NCI-H69 (cell line): ENCODE results near the gene MCFD2.
"Not testable (repeated sequence)": the region's sequence is repeated elsewhere in the genome, so short reads cannot be mapped to it uniquely, and the experiment has no call there.

Experiments used
- DNase-seq: peaks from one replicate; lab custom pipeline; 2025; lab: John Stamatoyannopoulos, UW

Gene MCFD2

DNA sequence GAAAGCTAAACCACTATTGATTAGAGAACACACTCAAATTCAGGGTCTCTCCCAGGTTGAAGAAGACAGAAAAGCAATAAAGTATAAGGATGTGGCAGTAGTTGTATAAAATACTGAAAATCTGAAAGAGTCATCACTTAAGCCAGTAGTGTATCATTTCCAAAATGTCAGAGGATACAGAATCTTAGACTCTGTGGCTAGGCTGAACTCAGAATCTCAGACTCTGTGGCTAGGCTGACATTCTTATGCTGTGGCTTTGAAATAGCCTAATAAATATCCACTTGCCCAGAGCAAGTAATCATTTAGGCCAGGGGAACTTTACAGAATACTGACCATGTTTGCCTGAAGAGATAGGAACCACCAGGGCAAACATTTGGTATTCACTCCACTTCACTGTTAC, 13.1 kb downstream of the MCFD2 start:
- no peak for DNase-seq

- DNase-seq: no peak
These were observed 14.0 kb downstream of the MCFD2 start for GRCh38 chr2:46901611-46902010.

DNA sequence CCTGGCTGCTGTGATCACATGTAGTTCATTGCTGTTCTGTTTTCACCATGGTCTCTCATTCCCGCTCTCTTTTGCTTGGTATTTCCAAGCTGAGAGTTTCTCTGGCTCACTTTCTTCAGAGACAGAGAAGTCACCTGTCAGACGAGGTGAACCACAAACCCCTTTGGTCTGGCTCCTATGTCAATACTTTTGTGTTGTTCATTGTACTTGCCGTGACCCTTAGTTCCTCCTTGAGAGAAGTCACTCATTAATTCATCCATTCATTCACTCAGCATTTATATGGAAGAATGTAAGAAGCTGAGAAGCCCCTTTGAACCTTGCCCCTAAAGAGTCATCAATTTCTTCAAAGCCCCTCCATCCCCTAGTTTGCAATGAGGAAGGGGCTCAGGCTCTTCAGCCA, 15.2 kb downstream of the MCFD2 start:
- no peak for DNase-seq

DNA sequence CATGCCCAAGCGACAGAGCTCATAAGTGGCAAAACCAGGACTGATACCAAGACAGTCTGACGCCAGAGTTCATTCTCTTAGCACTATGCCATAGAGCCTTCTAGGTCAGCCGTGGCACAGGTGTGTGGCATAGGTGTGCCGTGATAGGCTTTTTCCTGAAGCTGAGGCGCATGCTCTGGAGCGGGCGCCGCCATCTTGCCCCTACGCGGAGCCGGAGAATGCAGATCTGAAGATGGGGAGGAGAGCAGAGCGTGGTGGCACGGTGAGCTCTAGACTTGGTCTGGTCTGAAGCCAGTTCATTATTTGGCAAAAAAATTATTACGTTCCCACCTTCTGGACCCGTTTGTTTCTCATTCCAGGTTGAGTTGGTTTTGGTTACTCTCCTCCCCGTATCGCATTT, 16.6 kb downstream of the MCFD2 start:
- DNase-seq: no peak

DNA sequence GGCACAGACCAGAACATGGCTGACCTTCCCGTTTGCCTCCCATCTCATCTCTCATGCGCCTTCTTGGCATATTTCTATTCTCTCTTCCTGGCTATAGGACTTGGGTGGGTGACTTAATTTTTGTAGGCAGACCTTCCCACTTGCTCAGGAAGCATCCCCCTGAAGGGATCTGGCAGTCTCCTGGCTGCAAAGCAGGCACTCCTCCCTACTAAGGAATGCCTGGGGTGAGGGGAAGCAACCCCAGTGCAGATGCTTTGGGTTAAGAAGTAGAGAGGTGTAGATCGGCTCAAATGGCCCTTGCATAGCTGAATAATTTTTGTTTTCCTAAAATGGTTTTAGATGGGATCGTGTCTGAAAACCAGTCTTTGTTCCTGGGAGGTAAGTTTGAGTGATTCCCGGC, 17.6 kb downstream of the MCFD2 start:
- no peak for DNase-seq

DNA sequence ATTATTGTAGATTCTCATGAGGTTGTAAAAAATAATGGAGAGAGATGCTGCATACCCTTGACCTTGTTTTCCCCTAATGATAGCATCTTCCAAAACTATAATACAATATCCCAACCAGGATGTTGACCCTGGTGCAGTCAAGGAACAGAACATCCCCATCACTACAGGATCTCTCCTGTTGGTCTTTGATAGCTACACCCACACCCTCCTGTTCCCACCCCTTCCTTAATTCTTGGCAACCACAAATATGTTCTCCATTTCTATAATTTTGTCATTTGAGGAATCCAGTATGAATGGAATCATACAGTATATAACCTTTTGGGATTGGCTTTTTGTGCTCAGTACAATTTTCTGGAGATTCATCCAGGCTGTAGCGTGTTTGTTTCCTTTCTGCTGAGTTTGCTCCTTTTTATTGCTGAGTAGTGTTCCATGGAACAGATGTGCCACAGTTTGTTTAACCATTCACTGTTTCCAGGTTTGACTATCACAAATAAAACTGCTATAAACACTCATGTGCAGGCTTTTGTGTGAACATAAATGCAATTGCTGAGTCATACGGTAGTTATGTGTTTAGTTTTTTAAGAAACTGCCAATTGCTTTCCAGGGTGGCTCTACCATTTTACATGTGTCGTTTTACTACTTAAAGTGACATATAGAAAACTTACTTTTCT, 22.2 kb downstream of the MCFD2 start:
- no peak for DNase-seq

DNA sequence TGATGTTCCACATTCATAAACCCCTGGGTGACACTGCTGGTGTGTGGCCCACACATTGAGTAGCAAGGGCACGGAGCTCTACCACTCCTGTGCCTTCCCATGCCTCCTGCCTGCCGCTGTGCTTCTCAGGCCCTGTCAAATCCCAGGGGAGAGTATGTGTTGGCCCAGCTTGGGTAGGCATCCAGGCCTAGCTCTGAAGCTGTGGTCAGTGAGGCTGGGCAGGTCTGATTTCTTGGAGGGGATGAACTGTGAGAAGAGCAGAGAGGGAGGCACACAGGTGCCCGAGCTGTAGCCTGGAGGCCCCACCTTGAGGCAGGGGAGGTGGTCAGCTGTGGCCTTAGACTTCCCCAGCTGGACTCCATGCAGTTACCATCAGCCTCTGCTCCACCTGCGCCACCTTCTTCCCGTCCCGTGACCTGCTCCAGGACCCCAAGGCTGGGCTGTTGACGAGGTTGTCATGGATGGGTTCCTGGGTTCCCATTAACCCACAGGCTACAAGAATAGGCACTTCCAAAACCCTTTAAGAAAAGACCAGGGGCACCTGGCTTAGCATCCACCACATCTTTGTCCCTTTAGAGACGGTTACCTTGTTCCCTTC, 23.6 kb downstream of the MCFD2 start:
- DNase-seq: no peak

DNA sequence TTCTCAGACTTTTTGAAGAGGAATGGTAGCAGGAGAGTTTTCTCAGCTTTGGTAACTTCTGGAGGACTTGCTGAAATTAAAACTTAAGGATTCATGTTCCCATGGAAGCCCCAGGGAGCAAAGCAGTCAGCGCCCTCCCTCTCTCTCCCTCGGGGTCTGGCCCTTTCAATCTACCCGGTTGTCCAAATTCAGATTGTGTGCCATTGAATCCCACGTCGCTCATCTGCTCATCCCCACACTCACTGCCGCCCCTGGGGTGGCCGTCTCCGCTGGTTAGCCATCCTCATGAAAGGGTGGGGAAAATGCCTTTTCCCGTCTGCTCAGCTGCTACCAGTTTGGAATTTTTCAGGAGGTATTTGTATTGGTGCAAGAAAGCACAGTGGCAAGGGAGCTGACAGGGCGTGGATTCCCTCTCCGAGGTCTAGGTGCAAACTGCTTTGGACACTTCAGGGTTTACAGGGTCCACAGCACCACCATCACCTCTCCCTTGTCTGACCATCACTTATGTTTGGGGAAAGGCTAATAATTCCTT, 27.1 kb downstream of the MCFD2 start:
- no peak for DNase-seq

- no peak for DNase-seq
These were observed 28.3 kb downstream of the MCFD2 start for GRCh38 chr2:46887028-46887885.

DNA sequence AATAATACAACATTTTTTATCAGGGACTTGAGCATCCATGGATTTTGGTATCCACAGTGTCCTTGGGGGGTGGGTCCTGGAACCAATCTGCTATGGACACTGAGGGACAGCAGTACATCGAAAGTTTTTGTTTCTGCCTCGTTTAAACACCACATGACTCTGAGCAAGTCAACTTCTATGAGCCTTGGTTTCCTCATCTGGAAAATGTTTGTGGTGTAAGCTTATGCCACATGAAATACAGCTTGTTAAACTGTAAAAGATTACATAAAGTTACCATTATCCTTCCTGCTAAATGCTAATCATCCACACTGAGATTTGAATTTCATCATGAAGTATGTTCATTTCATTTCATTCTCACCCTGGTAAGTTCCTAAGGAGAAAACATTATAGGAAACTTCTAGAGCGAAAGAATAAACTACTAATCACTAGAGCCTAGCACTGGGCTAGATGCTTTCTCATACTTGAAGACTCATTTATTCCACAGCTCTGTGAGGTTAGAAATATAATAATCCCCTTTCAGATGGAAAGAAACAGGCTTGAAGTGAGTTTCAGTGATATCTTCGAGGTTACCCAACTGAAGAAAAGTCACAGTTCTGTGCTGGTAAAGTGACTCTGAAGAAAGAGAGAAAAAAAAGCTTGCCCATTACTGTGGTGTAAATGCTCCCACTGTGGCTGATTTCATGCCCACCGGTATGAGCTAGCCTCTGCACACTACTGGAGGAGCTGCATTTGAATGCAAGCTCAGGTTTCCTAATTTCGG, 29.2 kb downstream of the MCFD2 start:
- DNase-seq: no peak

- no peak for DNase-seq
These were observed 30.2 kb downstream of the MCFD2 start for GRCh38 chr2:46885376-46885775.

DNA sequence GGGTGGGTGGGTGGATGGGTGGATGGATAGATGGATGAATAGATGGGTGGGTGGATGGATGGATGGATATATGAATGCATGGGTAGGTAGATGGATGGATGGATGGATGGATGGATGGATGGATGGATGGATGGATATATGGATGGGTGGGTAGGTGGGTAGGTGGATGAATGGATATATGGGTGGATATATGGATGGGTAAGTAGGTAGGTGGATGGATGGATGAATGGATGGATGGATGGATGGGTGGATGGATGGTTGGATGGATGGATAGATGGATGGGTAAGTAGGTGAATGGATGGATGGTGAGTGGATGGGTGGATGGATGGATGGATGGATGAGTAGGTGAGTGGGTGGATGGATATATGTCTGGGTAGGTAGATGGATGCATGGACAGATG, 36.1 kb downstream of the MCFD2 start:
- no peak for DNase-seq

GRCh38 chr2:46878886-46879285, 36.7 kb downstream of the MCFD2 start:
- peak; percentile 22 for DNase-seq

DNA sequence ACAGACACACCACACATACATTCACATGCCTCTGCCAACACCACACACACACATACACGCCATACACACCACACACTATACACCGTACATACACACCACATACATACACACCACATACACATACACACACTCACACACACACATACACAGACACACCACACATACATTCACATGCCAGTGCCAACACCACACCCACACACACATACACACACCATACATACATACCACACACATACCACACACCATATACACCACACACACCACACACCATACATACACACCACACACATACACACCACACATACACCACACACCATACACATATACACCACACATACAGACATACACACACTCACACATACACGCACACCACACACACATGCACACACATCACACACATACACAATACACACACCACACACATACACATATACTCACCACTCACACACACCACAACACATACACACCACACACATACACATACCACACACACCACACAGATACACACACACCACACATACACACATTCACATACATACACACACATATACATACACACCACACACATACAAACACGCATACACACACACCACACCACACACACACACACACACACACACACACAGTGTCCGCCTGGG, 37.2 kb downstream of the MCFD2 start:
- no peak for DNase-seq

DNA sequence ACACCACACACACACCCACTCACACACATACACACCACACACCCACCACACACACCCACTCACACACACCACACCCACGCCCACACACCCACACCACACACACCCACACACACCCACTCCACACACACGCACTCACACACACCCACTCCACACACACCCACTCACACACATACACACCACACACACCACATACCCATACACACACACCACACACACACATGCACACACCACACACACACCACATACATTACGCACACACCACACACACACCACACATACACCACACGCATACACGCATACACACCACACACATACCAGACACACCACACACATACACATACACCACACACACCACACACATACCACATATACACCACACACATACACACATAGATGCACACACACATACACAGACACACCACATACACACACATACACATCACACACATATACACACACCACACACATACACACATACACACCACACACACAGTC, 37.9 kb downstream of the MCFD2 start:
- DNase-seq: no peak

GRCh38 chr2:46876741-46877384, 38.7 kb downstream of the MCFD2 start:
- DNase-seq: peak; percentile 75

GRCh38 chr2:46875962-46876689, 39.5 kb downstream of the MCFD2 start:
- DNase-seq: not testable (repeated sequence)

DNA sequence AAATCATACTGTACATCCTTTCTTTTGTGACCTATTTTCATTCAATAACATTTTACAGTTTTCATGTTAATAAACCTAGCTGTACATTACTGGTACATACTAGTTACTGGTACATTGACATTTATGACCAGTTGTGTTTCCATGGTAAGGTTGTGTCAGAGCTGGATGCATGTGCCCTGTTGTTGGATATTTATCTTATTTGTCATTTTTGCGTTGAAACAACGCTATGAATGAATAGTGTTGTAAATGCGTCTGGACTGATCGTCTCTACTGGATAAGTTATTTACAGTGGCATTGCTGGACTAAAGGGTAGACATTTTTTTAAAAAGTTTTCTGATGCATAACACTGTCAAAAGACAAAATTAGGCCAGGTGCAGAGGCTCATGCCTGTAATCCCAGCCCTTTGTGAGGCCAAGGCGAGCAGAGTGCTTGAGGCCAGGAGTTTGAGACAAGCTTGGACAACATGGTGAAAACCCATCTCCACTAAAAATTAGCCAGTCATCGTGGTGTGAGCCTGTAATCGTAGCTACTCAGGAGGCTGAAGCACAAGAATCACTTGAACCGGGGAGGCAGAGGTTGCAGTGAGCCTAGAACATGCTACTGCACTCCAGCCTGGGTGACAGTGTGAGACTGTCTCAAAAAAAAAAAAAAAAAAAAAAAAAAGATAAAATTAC, 40.2 kb downstream of the MCFD2 start:
- DNase-seq: no peak

DNA sequence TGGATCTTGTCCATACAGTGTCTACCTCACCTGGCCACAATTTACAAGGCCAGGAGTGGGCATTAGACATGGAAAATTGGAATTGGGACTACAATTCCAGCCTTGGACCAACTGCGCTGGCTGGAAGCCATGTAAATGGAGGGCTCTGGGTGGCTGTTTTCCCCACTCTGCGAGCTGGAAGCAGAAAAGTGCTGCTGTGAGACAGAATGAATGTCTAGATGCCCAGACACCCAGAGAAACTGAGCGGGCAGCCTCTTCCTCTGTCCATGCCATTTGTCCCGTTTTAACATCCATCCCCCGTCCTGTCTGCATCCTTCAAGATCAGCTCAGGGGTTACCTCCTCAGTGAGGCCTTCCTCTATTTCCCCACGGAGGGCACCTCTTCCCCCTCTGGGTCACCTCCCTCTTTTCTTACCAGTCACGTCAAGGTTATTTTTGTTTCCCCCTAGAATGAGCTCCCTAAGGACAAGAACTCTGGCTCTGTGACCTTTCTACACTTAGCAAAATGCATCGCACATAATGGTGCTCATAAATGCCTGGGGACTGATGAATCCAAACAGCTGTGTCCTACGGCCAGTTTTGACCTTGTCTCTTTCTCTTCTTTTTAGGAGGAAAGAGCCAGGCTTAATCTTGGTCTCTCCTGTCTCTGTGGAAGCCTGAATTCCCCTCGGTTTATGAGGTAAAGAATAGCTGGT, 41.2 kb downstream of the MCFD2 start:
- no peak for DNase-seq
